HepG2 (cell line): Measurements from ENCODE around the gene CAPN15. TPM values are rescaled to one million over a fixed set of nuclear protein-coding genes. Genes with fewer than 3 reads are reported as not detected.
A peak's percentile ranks its signal among the peaks of the same experiment; 100 is the strongest.

ENCODE experiments used
- ATAC-seq: fragments of 200-7000 bp; cut with Tn5 transposase; 3 replicates; pipeline ENCODE4 v1.9.1; 2020; ENCODE audit warnings: mild to moderate bottlenecking, moderate library complexity
- BruUV-seq: library from RNA; stranded (reverse); fragments of 400-500 nt; replicated peaks from 2 replicates; lab custom pipeline; 2021; lab: Mats Ljungman, UMichigan
- CTCF ChIA-PET: fragments of 300-600 bp; formaldehyde crosslinking; extraction: SDS; loops from one replicate; lab custom pipeline; 2021; ENCODE audit warnings: low total read pairs, inconsistent platforms, low intra/inter-chr PET ratio; lab: Yijun Ruan, JAX
- POLR2A ChIA-PET: fragments of 350-600 bp; sonication (Branson Sonifier 250); formaldehyde crosslinking; loops from one replicate; lab custom pipeline; 2020; ENCODE audit warnings: antibody characterized with exemption, inconsistent platforms; lab: Yijun Ruan, JAX
- DNase-seq: peaks from one replicate; pipeline ENCODE4 v3.0.0-alpha.2; 2015; ENCODE audit warnings: low spot score
- FAIRE-seq: peaks from 3 replicates; lab custom pipeline; 2011; peaks lifted over from hg19 to GRCh38; lab: Jason Lieb, UNC
- H2AFZ ChIP-seq: one replicate; pipeline ENCODE4 v1.6.1; 2011; ENCODE audit warnings: low read length, inconsistent platforms
- H3K27ac ChIP-seq: fragments of 300-600 bp; 3 replicates; pipeline ENCODE4 v1.8.0; 2011; ENCODE audit warnings: mixed run types, mild to moderate bottlenecking, mixed read lengths, low read length, inconsistent platforms; ENCODE audit not compliant: insufficient read depth; ENCODE audit errors: extremely low read length
- H3K27me3 ChIP-seq, 2 experiments: fragments of 200-600 bp in 1 of 2; 2 replicates in 1 of 2; 3 replicates in 1 of 2; pipeline versions ENCODE4 v1.6.0 to v1.8.0; 2011; ENCODE audit warnings: low read length in 2 of 2, mild to moderate bottlenecking in 2 of 2, moderate library complexity in 2 of 2, inconsistent platforms in 1 of 2; ENCODE audit not compliant: insufficient read depth in 2 of 2, control insufficient read depth in 1 of 2
- H3K36me3 ChIP-seq, 2 experiments: fragments of 200-600 bp in 1 of 2; replicated peaks in 1 of 2; 2 replicates in 1 of 2; 3 replicates in 1 of 2; pipeline versions ENCODE4 v1.5.1 to v1.8.0; 2011; ENCODE audit warnings: low read length in 2 of 2, inconsistent platforms in 1 of 2; ENCODE audit not compliant: insufficient read depth in 2 of 2, control insufficient read depth in 1 of 2
- H3K4me1 ChIP-seq: 2 replicates; pipeline ENCODE4 v1.5.1; 2012; ENCODE audit warnings: low read length, inconsistent platforms; ENCODE audit not compliant: insufficient read depth
- H3K4me2 ChIP-seq: 2 replicates; pipeline ENCODE4 v1.6.0; 2011; ENCODE audit warnings: low read depth, low read length, inconsistent platforms
- H3K4me3 ChIP-seq, 3 experiments: fragments of 200-600 bp in 1 of 3; sonication (generic), shearing (Covaris generic) in 1 of 3; replicated peaks in 1 of 3; 2 replicates each; pipeline ENCODE4 v1.5.1; 2011 to 2016; ENCODE audit warnings: low read length in 3 of 3, inconsistent platforms in 2 of 3, low read depth in 2 of 3, mild to moderate bottlenecking in 2 of 3, control low read depth in 1 of 3, mixed read lengths in 1 of 3; ENCODE audit not compliant: insufficient read depth in 1 of 3
- H3K79me2 ChIP-seq: one replicate; pipeline ENCODE4 v1.6.1; 2011; ENCODE audit warnings: low read length, inconsistent platforms; ENCODE audit not compliant: insufficient read depth
- H3K9ac ChIP-seq: 2 replicates; pipeline ENCODE4 v1.6.0; 2011; ENCODE audit warnings: mild to moderate bottlenecking, low read depth, low read length, inconsistent platforms; ENCODE audit not compliant: insufficient read depth
- H3K9me3 ChIP-seq: 2 replicates; pipeline ENCODE4 v1.5.1; 2012; ENCODE audit warnings: mild to moderate bottlenecking, low read length
- H4K20me1 ChIP-seq: 2 replicates; pipeline ENCODE4 v1.6.0; 2011; ENCODE audit warnings: inconsistent platforms, mild to moderate bottlenecking, low read length, moderate library complexity; ENCODE audit not compliant: insufficient read depth
- AGO1 ChIP-seq: fragments of 200-400 bp; formaldehyde crosslinking; IDR thresholded peaks from 2 replicates; pipeline ENCODE4 v1.6.1; 2017; ENCODE audit warnings: mild to moderate bottlenecking, low read depth, low read length, moderate library complexity; ENCODE audit not compliant: poor library complexity, severe bottlenecking
- AGO2 ChIP-seq: fragments of 200-400 bp; formaldehyde crosslinking; optimal IDR thresholded peaks from 2 replicates; pipeline ENCODE3; 2017; ENCODE audit warnings: mild to moderate bottlenecking, low read depth, low read length, moderate library complexity
- AKAP8 ChIP-seq: sonication (generic); formaldehyde crosslinking; IDR thresholded peaks from 2 replicates; pipeline ENCODE4 v1.5.1; 2020; ENCODE audit warnings: mild to moderate bottlenecking, missing genetic modification reagents
- CBFB ChIP-seq: sonication (generic); formaldehyde crosslinking; IDR thresholded peaks from 2 replicates; pipeline ENCODE4 v1.4.0; 2020; ENCODE audit warnings: missing genetic modification reagents
- HMG20B ChIP-seq: conservative IDR thresholded peaks from 2 replicates; pipeline ENCODE4 v1.6.1; 2016; ENCODE audit warnings: missing genetic modification reagents, missing compliant biosample characterization
- MAFG ChIP-seq: sonication (generic); formaldehyde crosslinking; IDR thresholded peaks from 2 replicates; pipeline ENCODE4 v1.5.1; 2020; ENCODE audit warnings: mild to moderate bottlenecking, missing genetic modification reagents
- MTF1 ChIP-seq: sonication (generic); formaldehyde crosslinking; IDR thresholded peaks from 2 replicates; pipeline ENCODE4 v1.5.0; 2020; ENCODE audit warnings: missing genetic modification reagents
- NR2F6 ChIP-seq, 2 experiments: IDR thresholded peaks; 2 replicates each; pipeline ENCODE4 v1.6.1; 2016; ENCODE audit warnings: antibody characterized with exemption in 1 of 2, mild to moderate bottlenecking in 1 of 2
- RARA ChIP-seq: IDR thresholded peaks from 2 replicates; pipeline ENCODE4 v1.6.1; 2016; ENCODE audit warnings: missing genetic modification reagents, missing compliant biosample characterization
- WGBS: methylation state at CpG from one replicate; pipeline ENCODE4 v1.1.6; 2017; ENCODE audit warnings: low lambda C conversion rate; 5-methylcytosine and 5-hydroxymethylcytosine counted together
- in situ Hi-C: cut with HindIII; loops from 2 replicates; pipeline ENCODE4 v1.10.0; 2017; ENCODE audit warnings: low pct_unique_long_range_greater_than_20kb; ENCODE audit not compliant: extremely low pct_ligation_motif_present
- intact Hi-C: fragments of 100-400 bp; cut with micrococcal nuclease; formaldehyde crosslinking; loops from one replicate; pipeline ENCODE4 v1.10.0; 2022; ENCODE audit not compliant: unreplicated experiment
- polyA plus RNA-seq, 8 experiments: library from polyadenylated mRNA; depleted of rRNA in 3 of 8; stranded (reverse) in 7 of 8; unstranded in 1 of 8; fragments of >200 nt; fragmentation: Illumina TruSeq in 4 of 8; extraction: Trizol in 4 of 8; gene quantifications; 2 replicates each; pipeline versions ENCODE4 v1.2.1 to v1.2.3, GENCODE V29; 2011 to 2016; ENCODE audit warnings: low read depth in 4 of 8, missing spikeins in 1 of 8, mixed read lengths in 1 of 8; ENCODE audit not compliant: insufficient read depth in 1 of 8
- total RNA-seq, 5 experiments: library from RNA; depleted of rRNA; stranded (reverse); fragments of >200 nt; fragmentation: Illumina TruSeq; extraction: Trizol; gene quantifications; 2 replicates each; pipeline ENCODE4 v1.2.3, GENCODE V29; 2016; ENCODE audit warnings: low read depth in 1 of 5
- TF ChIP-seq, protein P1 (sequence below): sonication (generic); formaldehyde crosslinking; IDR thresholded peaks from 2 replicates; pipeline ENCODE4 v1.9.0; 2022; ENCODE audit warnings: missing genetic modification reagents, mild to moderate bottlenecking, borderline replicate concordance
- TF ChIP-seq, protein P2 (sequence below): sonication (generic); formaldehyde crosslinking; IDR thresholded peaks from 2 replicates; pipeline ENCODE4 v1.4.0; 2020; ENCODE audit warnings: missing genetic modification reagents
- TF ChIP-seq, protein P3 (sequence below): sonication (generic); formaldehyde crosslinking; IDR thresholded peaks from 2 replicates; pipeline ENCODE4 v1.4.0; 2020; ENCODE audit warnings: missing genetic modification reagents
- TF ChIP-seq, protein P4 (sequence below): sonication (generic); formaldehyde crosslinking; IDR thresholded peaks from 2 replicates; pipeline ENCODE4 v1.8.0; 2022; ENCODE audit warnings: low read depth, missing genetic modification reagents

The CAPN15 gene
- total and polyA plus RNA-seq, 2 of the 13 experiments (the other 11 are each of a cell fraction or from before 2014, with no cell fraction given), result 14.9 to 24.5 TPM

DNA sequence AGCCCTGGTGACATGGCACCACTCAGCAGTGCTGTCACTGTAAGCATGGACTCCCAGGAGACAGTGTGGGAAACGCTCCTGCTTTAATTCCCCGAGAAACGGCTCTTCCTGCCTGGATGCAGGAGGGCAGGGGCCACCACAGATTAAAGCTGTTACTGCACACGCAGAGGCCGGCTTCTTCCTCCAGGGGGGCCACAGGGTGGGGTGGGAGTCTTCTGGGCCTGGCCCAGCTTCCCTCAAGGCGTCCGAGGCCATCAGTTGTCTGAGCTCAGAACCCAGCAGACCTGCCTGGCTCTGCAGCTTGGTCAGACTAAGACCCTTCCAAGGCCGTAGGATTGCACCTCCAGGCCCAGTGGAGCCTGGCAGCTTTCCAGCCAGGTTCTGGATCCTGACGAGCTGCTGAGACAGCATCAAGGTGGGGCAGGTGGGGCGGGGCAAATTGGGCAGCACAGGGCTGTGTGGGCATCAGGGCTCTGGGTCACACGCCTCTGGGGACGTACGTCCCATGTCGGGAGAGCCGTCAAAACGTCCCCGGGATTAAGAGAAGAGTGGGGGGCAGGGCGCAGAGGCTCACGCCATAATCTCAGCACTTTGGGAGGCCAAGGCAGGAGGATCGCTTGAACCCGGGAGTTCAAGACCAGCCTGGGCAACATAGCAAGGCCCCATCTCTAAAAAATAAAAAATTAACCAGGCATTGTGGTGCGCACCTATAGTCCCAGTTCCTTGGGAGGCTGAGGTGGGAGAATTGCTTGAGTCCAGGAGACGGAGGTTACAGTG, 5.0 kb upstream of the CAPN15 start:
- intact Hi-C loops (no loop called here), in situ Hi-C loops (no loop called here)
- FAIRE-seq (no peak), ATAC-seq (no peak), DNase-seq (no peak)
- Histone ChIP-seq H3K4me1 (peaks cover 28% of the 10 kb centered on the region), H3K9me3 (no peaks in the 10 kb centered on the region), H3K27me3 (no peaks in the 10 kb centered on the region; a peak in 1 of 5 replicates), H3K79me2 (peaks cover 15% of the 10 kb centered on the region), H3K36me3 (peaks cover 18 to 32% of the 10 kb centered on the region in 2 experiments; a peak in 4 of 5 replicates), H4K20me1 (no peaks in the 10 kb centered on the region), H3K27ac (no peak overlapping the region), H2AFZ (no peak overlapping the region), H3K4me2 (no peak overlapping the region), H3K4me3 (no peak overlapping the region), H3K9ac (no peak overlapping the region)
- BruUV-seq, result no TSS peak
- 91% methylated on average over 17 of the region's 23 CpGs for WGBS
- CTCF ChIA-PET, result no interaction called here
- POLR2A ChIA-PET, result interaction anchor here (0.6 to 2.7 kb wide), 3 partner anchors 13 to 137 kb away, joined by 4 to 12 read pairs (median 7); no protein-coding TSS in a partner anchor
- 0 out of 2 replicates have a peak, but pooled peaks have one; percentile 63 for TF ChIP-seq AKAP8 (CRISPR knock-in tag)
- no peak for TF ChIP-seq RARA
- TF ChIP-seq AGO2, result peak; percentile 28
- TF ChIP-seq, protein P1, sequence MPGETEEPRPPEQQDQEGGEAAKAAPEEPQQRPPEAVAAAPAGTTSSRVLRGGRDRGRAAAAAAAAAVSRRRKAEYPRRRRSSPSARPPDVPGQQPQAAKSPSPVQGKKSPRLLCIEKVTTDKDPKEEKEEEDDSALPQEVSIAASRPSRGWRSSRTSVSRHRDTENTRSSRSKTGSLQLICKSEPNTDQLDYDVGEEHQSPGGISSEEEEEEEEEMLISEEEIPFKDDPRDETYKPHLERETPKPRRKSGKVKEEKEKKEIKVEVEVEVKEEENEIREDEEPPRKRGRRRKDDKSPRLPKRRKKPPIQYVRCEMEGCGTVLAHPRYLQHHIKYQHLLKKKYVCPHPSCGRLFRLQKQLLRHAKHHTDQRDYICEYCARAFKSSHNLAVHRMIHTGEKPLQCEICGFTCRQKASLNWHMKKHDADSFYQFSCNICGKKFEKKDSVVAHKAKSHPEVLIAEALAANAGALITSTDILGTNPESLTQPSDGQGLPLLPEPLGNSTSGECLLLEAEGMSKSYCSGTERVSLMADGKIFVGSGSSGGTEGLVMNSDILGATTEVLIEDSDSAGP, result no peak
- TF ChIP-seq HMG20B (CRISPR knock-in tag), result no peak
- TF ChIP-seq, protein P2, sequence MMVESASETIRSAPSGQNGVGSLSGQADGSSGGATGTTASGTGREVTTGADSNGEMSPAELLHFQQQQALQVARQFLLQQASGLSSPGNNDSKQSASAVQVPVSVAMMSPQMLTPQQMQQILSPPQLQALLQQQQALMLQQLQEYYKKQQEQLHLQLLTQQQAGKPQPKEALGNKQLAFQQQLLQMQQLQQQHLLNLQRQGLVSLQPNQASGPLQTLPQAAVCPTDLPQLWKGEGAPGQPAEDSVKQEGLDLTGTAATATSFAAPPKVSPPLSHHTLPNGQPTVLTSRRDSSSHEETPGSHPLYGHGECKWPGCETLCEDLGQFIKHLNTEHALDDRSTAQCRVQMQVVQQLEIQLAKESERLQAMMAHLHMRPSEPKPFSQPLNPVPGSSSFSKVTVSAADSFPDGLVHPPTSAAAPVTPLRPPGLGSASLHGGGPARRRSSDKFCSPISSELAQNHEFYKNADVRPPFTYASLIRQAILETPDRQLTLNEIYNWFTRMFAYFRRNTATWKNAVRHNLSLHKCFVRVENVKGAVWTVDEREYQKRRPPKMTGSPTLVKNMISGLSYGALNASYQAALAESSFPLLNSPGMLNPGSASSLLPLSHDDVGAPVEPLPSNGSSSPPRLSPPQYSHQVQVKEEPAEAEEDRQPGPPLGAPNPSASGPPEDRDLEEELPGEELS (CRISPR knock-in tag), result no peak
- TF ChIP-seq, protein P3, sequence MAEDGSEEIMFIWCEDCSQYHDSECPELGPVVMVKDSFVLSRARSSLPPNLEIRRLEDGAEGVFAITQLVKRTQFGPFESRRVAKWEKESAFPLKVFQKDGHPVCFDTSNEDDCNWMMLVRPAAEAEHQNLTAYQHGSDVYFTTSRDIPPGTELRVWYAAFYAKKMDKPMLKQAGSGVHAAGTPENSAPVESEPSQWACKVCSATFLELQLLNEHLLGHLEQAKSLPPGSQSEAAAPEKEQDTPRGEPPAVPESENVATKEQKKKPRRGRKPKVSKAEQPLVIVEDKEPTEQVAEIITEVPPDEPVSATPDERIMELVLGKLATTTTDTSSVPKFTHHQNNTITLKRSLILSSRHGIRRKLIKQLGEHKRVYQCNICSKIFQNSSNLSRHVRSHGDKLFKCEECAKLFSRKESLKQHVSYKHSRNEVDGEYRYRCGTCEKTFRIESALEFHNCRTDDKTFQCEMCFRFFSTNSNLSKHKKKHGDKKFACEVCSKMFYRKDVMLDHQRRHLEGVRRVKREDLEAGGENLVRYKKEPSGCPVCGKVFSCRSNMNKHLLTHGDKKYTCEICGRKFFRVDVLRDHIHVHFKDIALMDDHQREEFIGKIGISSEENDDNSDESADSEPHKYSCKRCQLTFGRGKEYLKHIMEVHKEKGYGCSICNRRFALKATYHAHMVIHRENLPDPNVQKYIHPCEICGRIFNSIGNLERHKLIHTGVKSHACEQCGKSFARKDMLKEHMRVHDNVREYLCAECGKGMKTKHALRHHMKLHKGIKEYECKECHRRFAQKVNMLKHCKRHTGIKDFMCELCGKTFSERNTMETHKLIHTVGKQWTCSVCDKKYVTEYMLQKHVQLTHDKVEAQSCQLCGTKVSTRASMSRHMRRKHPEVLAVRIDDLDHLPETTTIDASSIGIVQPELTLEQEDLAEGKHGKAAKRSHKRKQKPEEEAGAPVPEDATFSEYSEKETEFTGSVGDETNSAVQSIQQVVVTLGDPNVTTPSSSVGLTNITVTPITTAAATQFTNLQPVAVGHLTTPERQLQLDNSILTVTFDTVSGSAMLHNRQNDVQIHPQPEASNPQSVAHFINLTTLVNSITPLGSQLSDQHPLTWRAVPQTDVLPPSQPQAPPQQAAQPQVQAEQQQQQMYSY (CRISPR knock-in tag), result no peak
- 0 out of 2 replicates have a peak, but pooled peaks have one; percentile 10 for TF ChIP-seq NR2F6 (IDR thresholded peaks at IDR 0.05)
- no peak for TF ChIP-seq NR2F6 (CRISPR knock-in tag; IDR thresholded peaks at IDR 0.05)
- no peak for TF ChIP-seq MTF1 (CRISPR knock-in tag)
- peak; percentile 58 for TF ChIP-seq AGO1
- TF ChIP-seq MAFG (CRISPR knock-in tag), result no peak
- no peak for TF ChIP-seq CBFB (CRISPR knock-in tag)
- TF ChIP-seq, protein P4, sequence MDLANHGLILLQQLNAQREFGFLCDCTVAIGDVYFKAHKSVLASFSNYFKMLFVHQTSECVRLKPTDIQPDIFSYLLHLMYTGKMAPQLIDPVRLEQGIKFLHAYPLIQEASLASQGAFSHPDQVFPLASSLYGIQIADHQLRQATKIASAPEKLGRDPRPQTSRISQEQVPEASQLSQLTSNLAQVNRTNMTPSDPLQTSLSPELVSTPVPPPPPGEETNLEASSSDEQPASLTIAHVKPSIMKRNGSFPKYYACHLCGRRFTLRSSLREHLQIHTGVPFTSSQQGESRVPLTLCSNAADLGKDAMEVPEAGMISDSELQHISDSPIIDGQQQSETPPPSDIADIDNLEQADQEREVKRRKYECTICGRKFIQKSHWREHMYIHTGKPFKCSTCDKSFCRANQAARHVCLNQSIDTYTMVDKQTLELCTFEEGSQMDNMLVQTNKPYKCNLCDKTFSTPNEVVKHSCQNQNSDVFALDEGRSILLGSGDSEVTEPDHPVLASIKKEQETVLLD (CRISPR knock-in tag), result no peak
